Activated B cell treated with CpG ODN at 0.5 μM for 24 hours (primary cell): ENCODE data around the gene WASHC4. TPM values are rescaled to one million over a fixed set of nuclear protein-coding genes. Genes with fewer than 3 reads are reported as not detected.
A peak's percentile ranks its signal among the peaks of the same experiment; 100 is the strongest.

ENCODE experiments used
- ATAC-seq: fragments of 200-7000 bp; cut with Tn5 transposase; one replicate; pipeline ENCODE4 v1.10.0; 2021; ENCODE audit warnings: low read depth, mild to moderate bottlenecking, moderate library complexity
- CTCF ChIA-PET: fragments of 350-600 bp; sonication (Branson Sonifier 250); formaldehyde crosslinking; loops from one replicate; lab custom pipeline; 2021; ENCODE audit warnings: antibody characterized with exemption; lab: Charles Lee
- POLR2A ChIA-PET: fragments of 350-600 bp; sonication (Branson Sonifier 250); formaldehyde crosslinking; loops from one replicate; lab custom pipeline; 2021; ENCODE audit warnings: antibody characterized with exemption; lab: Charles Lee
- DNase-seq: peaks from one replicate; pipeline ENCODE4 v3.0.0; 2022
- H3K27ac Mint-ChIP-seq: one replicate; pipeline ENCODE4 v1.8.0; 2020; ENCODE audit warnings: mixed read lengths
- H3K27me3 Mint-ChIP-seq: one replicate; pipeline ENCODE4 v1.8.0; 2021; ENCODE audit warnings: mixed read lengths
- H3K36me3 Mint-ChIP-seq: one replicate; pipeline ENCODE4 v1.8.0; 2021; ENCODE audit warnings: low read depth, mixed read lengths
- H3K4me1 Mint-ChIP-seq: one replicate; pipeline ENCODE4 v1.8.0; 2021; ENCODE audit warnings: mixed read lengths
- H3K4me3 Mint-ChIP-seq: one replicate; pipeline ENCODE4 v1.8.0; 2020; ENCODE audit warnings: mild to moderate bottlenecking, mixed read lengths
- H3K9me3 Mint-ChIP-seq: one replicate; pipeline ENCODE4 v1.8.0; 2020; ENCODE audit warnings: mixed read lengths
- intact Hi-C: fragments of 100-400 bp; cut with micrococcal nuclease; formaldehyde crosslinking; loops from one replicate; pipeline ENCODE4 v1.15.1; 2024
- total RNA-seq: library from RNA; stranded (reverse); gene quantifications from 2 replicates; pipeline ENCODE4 v1.2.3, GENCODE V29; 2022
- TF ChIP-seq, protein P1 (sequence below): fragments of 200-600 bp; IDR thresholded peaks from one replicate; pipeline ENCODE4 v1.8.0; 2022; ENCODE audit warnings: antibody characterized with exemption, mild to moderate bottlenecking

The WASHC4 gene
- total RNA-seq, 1 donor from 2014 or later = 128 TPM

DNA sequence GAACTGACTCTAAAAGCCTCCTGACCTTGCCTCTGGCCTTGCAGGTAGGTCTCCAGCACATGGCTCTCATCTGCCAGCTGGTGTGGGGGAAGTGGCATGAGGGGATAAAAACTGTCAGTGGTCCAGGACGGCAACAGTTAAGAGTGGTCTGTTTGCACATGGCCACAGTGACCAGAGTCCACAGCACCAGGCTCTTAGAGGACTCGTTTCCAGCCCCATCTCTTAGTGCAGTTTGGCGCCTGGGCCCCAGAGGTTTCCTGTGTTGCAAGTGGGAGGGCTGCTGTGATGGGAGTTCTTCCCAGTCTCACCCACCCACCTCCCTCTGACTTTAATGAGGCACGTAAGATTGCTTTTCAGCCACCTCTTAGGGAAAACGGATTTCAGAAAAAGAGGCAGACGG is 91.4 kb downstream of the WASHC4 start:
- DNase-seq (no peak), ATAC-seq (no peak)
- H3K36me3 Mint-ChIP-seq = peaks cover 57% of the 10 kb centered on the region
- no peaks in the 10 kb centered on the region for H3K27me3 Mint-ChIP-seq
- intact Hi-C loops = no loop called here
- H3K27ac Mint-ChIP-seq = peak overlapping the region; percentile 25
- TF ChIP-seq, protein P1, sequence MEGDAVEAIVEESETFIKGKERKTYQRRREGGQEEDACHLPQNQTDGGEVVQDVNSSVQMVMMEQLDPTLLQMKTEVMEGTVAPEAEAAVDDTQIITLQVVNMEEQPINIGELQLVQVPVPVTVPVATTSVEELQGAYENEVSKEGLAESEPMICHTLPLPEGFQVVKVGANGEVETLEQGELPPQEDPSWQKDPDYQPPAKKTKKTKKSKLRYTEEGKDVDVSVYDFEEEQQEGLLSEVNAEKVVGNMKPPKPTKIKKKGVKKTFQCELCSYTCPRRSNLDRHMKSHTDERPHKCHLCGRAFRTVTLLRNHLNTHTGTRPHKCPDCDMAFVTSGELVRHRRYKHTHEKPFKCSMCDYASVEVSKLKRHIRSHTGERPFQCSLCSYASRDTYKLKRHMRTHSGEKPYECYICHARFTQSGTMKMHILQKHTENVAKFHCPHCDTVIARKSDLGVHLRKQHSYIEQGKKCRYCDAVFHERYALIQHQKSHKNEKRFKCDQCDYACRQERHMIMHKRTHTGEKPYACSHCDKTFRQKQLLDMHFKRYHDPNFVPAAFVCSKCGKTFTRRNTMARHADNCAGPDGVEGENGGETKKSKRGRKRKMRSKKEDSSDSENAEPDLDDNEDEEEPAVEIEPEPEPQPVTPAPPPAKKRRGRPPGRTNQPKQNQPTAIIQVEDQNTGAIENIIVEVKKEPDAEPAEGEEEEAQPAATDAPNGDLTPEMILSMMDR = no peak
- H3K9me3 Mint-ChIP-seq = no peaks in the 10 kb centered on the region
- no peaks in the 10 kb centered on the region for H3K4me1 Mint-ChIP-seq
- POLR2A ChIA-PET = no interaction called here
- CTCF ChIA-PET = no interaction called here
- H3K4me3 Mint-ChIP-seq = no peak overlapping the region

DNA sequence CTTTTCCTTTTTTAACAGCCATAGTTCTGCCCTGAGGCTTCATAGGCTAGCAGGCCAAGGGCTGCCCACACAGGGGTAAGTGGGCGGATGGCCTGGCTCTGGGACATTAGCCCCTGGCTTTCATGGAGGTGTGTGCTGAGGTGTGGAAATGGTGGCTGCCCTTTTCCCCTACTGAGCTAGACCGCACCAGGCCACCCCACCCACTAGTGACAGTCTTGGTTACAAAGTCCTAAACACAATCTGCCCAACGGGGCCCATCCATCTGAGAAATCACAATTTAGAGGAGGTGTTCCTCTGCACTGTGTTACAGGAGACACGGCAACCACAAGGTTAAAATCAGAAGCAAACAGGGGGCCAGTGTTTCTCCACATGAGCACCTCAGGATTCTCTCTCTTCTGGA is 92.9 kb downstream of the WASHC4 start:
- ATAC-seq = no peak
- Mint-ChIP-seq H3K27me3 (no peaks in the 10 kb centered on the region), H3K27ac (no peak overlapping the region), H3K36me3 (peaks cover 56% of the 10 kb centered on the region), H3K9me3 (no peaks in the 10 kb centered on the region), H3K4me1 (no peaks in the 10 kb centered on the region), H3K4me3 (no peak overlapping the region)
- intact Hi-C loops = no loop called here
- DNase-seq = no peak
- TF ChIP-seq, protein P1 = no peak
- CTCF ChIA-PET = no interaction called here
- POLR2A ChIA-PET = no interaction called here

DNA sequence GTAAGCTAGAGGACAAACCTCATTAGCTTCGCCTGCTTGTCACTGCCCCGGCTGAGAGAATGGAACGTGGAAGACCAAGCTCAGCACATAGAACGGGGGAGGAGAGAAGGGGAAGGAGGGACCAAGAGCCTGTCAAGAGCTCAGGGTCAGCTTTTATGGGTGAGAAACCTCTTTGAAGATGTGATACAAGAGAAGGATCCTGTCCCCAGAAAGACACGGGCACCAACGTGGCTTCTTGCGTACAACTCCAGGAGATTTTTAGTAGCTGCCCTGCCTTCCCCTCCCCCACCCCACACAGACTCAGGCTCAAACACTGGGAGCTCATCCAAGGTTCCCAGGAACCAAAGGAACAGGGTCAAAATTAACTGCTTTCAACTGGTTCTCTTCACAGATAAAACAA is 93.8 kb downstream of the WASHC4 start:
- H3K27ac Mint-ChIP-seq = no peak overlapping the region
- POLR2A ChIA-PET = no interaction called here
- no peak for DNase-seq
- CTCF ChIA-PET = no interaction called here
- no peak for ATAC-seq
- TF ChIP-seq, protein P1 = no peak
- no peaks in the 10 kb centered on the region for H3K9me3 Mint-ChIP-seq
- intact Hi-C loops = no loop called here
- no peaks in the 10 kb centered on the region for H3K27me3 Mint-ChIP-seq
- H3K4me3 Mint-ChIP-seq = no peak overlapping the region
- no peaks in the 10 kb centered on the region for H3K4me1 Mint-ChIP-seq
- H3K36me3 Mint-ChIP-seq = peaks cover 58% of the 10 kb centered on the region

DNA sequence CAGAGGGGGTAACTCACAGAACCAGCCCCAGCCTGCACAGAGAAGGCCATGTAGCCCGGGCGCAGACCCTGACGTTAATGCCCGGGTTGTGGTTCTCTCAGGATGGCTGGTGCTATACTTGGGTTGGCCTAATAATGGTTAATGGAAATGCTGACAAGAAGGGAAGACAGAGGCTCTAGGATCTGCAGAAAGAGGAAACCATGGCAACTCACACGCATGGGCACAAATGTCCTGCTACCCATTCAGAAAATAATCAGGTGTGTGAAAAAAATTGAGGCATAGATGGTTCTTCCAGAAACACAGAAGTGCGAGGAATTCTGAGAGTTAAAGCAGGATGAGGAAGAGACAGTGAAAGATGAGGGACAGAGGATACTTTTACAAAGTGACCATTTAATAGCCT is 94.7 kb downstream of the WASHC4 start:
- H3K4me1 Mint-ChIP-seq = no peaks in the 10 kb centered on the region
- no peaks in the 10 kb centered on the region for H3K27me3 Mint-ChIP-seq
- ChIA-PET CTCF (no interaction called here), POLR2A (no interaction called here)
- TF ChIP-seq, protein P1 = no peak
- no peak overlapping the region for H3K4me3 Mint-ChIP-seq
- ATAC-seq (no peak), DNase-seq (no peak)
- intact Hi-C loops = no loop called here
- H3K27ac Mint-ChIP-seq = no peak overlapping the region
- peaks cover 62% of the 10 kb centered on the region for H3K36me3 Mint-ChIP-seq
- no peaks in the 10 kb centered on the region for H3K9me3 Mint-ChIP-seq

DNA sequence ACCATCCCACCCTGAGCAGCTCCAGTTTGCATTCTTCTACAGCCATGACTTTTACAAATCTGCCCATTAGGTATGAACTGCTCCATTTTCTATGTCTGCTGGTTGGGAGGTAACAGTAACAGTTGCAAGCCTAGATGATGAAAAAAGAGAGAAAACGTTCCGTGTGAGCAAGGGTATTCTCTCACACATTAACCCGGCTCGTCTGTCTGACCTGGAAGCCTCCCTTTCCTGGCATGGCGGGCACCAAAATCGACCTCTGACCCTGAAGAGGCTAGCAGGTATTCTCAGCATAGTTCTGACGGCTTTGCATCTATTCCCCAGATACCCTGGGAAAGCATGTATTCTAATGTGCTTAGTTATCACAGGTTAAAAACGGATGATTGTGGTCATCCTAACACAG is 96.6 kb downstream of the WASHC4 start:
- H3K4me3 Mint-ChIP-seq = no peak overlapping the region
- ChIA-PET CTCF (no interaction called here), POLR2A (no interaction called here)
- H3K4me1 Mint-ChIP-seq = no peaks in the 10 kb centered on the region
- no peak for ATAC-seq
- TF ChIP-seq, protein P1 = no peak
- H3K9me3 Mint-ChIP-seq = no peaks in the 10 kb centered on the region
- DNase-seq = no peak
- peaks cover 70% of the 10 kb centered on the region for H3K36me3 Mint-ChIP-seq
- no peak overlapping the region for H3K27ac Mint-ChIP-seq
- H3K27me3 Mint-ChIP-seq = no peaks in the 10 kb centered on the region
- intact Hi-C loops = no loop called here
